A549 (cell line): ENCODE measurements around the gene RAD23B. TPM values are rescaled to one million over a fixed set of nuclear protein-coding genes. Genes with fewer than 3 reads are reported as not detected.

Experiments
- ATAC-seq, 2 experiments: fragments of 200-7000 bp in 1 of 2; fragments of >200 bp in 1 of 2; cut with Nextera tagmentation in 1 of 2; cut with Tn5 transposase in 1 of 2; 3 replicates each; pipeline versions ENCODE4 v1.8.0 to v1.9.1; 2018 to 2020; ENCODE audit warnings: mild to moderate bottlenecking in 1 of 2, moderate library complexity in 1 of 2
- CTCF ChIA-PET: fragments of 300-600 bp; sonication (Branson Sonifier 250); formaldehyde crosslinking; extraction: SDS; loops from one replicate; lab custom pipeline; 2021; ENCODE audit warnings: antibody characterized with exemption, inconsistent platforms; lab: Yijun Ruan, JAX
- POLR2A ChIA-PET: fragments of 350-600 bp; formaldehyde crosslinking; extraction: SDS; loops from one replicate; lab custom pipeline; 2021; ENCODE audit warnings: antibody characterized with exemption, inconsistent platforms; lab: Yijun Ruan, JAX
- DNase-seq, 2 experiments: peaks; one replicate each; pipeline versions ENCODE4 v3.0.0 to v3.0.0-alpha.2; 2011 to 2016; ENCODE audit warnings: low read depth in 1 of 2, low spot score in 1 of 2
- FAIRE-seq: peaks from 2 replicates; lab custom pipeline; 2011; peaks lifted over from hg19 to GRCh38; lab: Jason Lieb, UNC
- H3K27ac ChIP-seq, 2 experiments: fragments of >200 bp; sonication (Bioruptor Twin); formaldehyde crosslinking; 3 replicates each; pipeline ENCODE4 v1.5.1; 2016 to 2017
- H3K4me1 ChIP-seq: fragments of >200 bp; sonication (Bioruptor Twin); formaldehyde crosslinking; 3 replicates; pipeline ENCODE4 v1.6.1; 2016
- H3K4me2 ChIP-seq: fragments of >200 bp; sonication (Bioruptor Twin); formaldehyde crosslinking; 3 replicates; pipeline ENCODE4 v1.6.1; 2016
- H3K4me3 ChIP-seq: fragments of >200 bp; sonication (Bioruptor Twin); formaldehyde crosslinking; 3 replicates; pipeline ENCODE4 v1.5.1; 2016
- H3K9me3 ChIP-seq: fragments of >200 bp; sonication (Bioruptor Twin); formaldehyde crosslinking; 3 replicates; pipeline ENCODE4 v1.6.1; 2016
- CBX8 ChIP-seq: fragments of 200-600 bp; sonication (generic); IDR thresholded peaks from 2 replicates; pipeline ENCODE4 v1.6.1; 2016
- CEBPB ChIP-seq, 2 experiments: fragments of >200 bp in 1 of 2; sonication (Bioruptor Twin) in 1 of 2; formaldehyde crosslinking in 1 of 2; IDR thresholded peaks; 2 replicates each; pipeline ENCODE4 v1.6.1; 2012 to 2016
- CHD4 ChIP-seq: fragments of 200-600 bp; sonication (generic); IDR thresholded peaks from 2 replicates; pipeline ENCODE4 v1.6.1; 2016; ENCODE audit warnings: antibody characterized with exemption, mild to moderate bottlenecking, borderline replicate concordance
- E2F6 ChIP-seq: IDR thresholded peaks from 2 replicates; pipeline ENCODE4 v1.6.1; 2012; ENCODE audit warnings: low read depth, borderline replicate concordance
- ESRRA ChIP-seq: fragments of 150-350 bp; IDR thresholded peaks from 2 replicates; pipeline ENCODE4 v1.6.1; 2014; ENCODE audit warnings: mild to moderate bottlenecking, low read length, borderline replicate concordance
- FOSB ChIP-seq: fragments of 250-450 bp; sonication (Bioruptor Pico); IDR thresholded peaks from 2 replicates; pipeline ENCODE4 v1.5.0; 2020; ENCODE audit warnings: mild to moderate bottlenecking, moderate library complexity
- FOSL2 ChIP-seq, 2 experiments: fragments of 450-650 bp in 1 of 2; fragments of >200 bp in 1 of 2; sonication (Bioruptor Twin) in 1 of 2; formaldehyde crosslinking; IDR thresholded peaks; 2 replicates each; pipeline versions ENCODE4 v1.5.0 to v1.6.1; 2016 to 2020; ENCODE audit warnings: mild to moderate bottlenecking in 1 of 2, moderate library complexity in 1 of 2
- GATA3 ChIP-seq: IDR thresholded peaks from 2 replicates; pipeline ENCODE4 v1.6.1; 2012; ENCODE audit warnings: borderline replicate concordance
- HEYL ChIP-seq: fragments of 250-450 bp; sonication (Bioruptor Pico); IDR thresholded peaks from 2 replicates; pipeline ENCODE4 v1.8.0; 2021; ENCODE audit warnings: mild to moderate bottlenecking, moderate library complexity
- HMGXB4 ChIP-seq: fragments of 250-450 bp; sonication (Bioruptor Pico); IDR thresholded peaks from 2 replicates; pipeline ENCODE4 v1.5.0; 2021; ENCODE audit warnings: mild to moderate bottlenecking, moderate library complexity, borderline replicate concordance
- HOXB5 ChIP-seq: fragments of 250-450 bp; sonication (Bioruptor Pico); IDR thresholded peaks from 2 replicates; pipeline ENCODE4 v1.5.0; 2020; ENCODE audit warnings: mild to moderate bottlenecking, moderate library complexity
- JUN ChIP-seq, 2 experiments: fragments of >200 bp; sonication (Bioruptor Twin); formaldehyde crosslinking; IDR thresholded peaks; 2 replicates in 1 of 2; 3 replicates in 1 of 2; pipeline ENCODE4 v1.6.1; 2016 to 2017
- KDM5A ChIP-seq: fragments of 200-600 bp; sonication (generic); IDR thresholded peaks from 2 replicates; pipeline ENCODE4 v1.6.1; 2016; ENCODE audit warnings: antibody characterized with exemption, mild to moderate bottlenecking
- MAX ChIP-seq: IDR thresholded peaks from 2 replicates; pipeline ENCODE4 v1.6.1; 2012
- NR3C1 ChIP-seq: fragments of >200 bp; sonication (Bioruptor Twin); formaldehyde crosslinking; IDR thresholded peaks from 3 replicates; pipeline ENCODE4 v1.6.1; 2017
- PBX3 ChIP-seq: IDR thresholded peaks from 2 replicates; pipeline ENCODE4 v1.6.1; 2012
- POLR2A ChIP-seq: IDR thresholded peaks from 2 replicates; pipeline ENCODE4 v1.6.1; 2012; ENCODE audit warnings: mild to moderate bottlenecking, low read length
- RAD21 ChIP-seq, 2 experiments: fragments of >200 bp in 1 of 2; sonication (Bioruptor Twin) in 1 of 2; formaldehyde crosslinking in 1 of 2; IDR thresholded peaks in 1 of 2; conservative IDR thresholded peaks in 1 of 2; 2 replicates in 1 of 2; 3 replicates in 1 of 2; pipeline ENCODE4 v1.6.1; 2012 to 2018; ENCODE audit warnings: inconsistent platforms in 1 of 2
- REST ChIP-seq: fragments of 200-600 bp; sonication (generic); IDR thresholded peaks from 2 replicates; pipeline ENCODE4 v1.6.1; 2016; ENCODE audit warnings: antibody characterized with exemption, mild to moderate bottlenecking, moderate library complexity
- TFCP2L1 ChIP-seq: fragments of 250-450 bp; sonication (Bioruptor Pico); IDR thresholded peaks from 2 replicates; pipeline ENCODE4 v1.5.0; 2021; ENCODE audit warnings: mild to moderate bottlenecking
- WGBS: methylation state at CpG from one replicate; pipeline ENCODE4 v1.1.6; 2017; ENCODE audit errors: missing lambda C conversion rate; 5-methylcytosine and 5-hydroxymethylcytosine counted together
- polyA plus RNA-seq, 4 experiments: library from polyadenylated mRNA; depleted of rRNA in 3 of 4; stranded (reverse); fragments of >200 nt; fragmentation: RNase III in 1 of 4; extraction: RNeasy Plus Mini Kit Qiagen cat#74134 plus additional on column Dnase treatment in 1 of 4; gene quantifications; 2 replicates in 3 of 4; 3 replicates in 1 of 4; pipeline ENCODE4 v1.2.3, GENCODE V29; 2011 to 2017

The RAD23B gene
- polyA plus RNA-seq, 2 of the 4 experiments (the other 2 are of a cell fraction) = 136 to 195 TPM

- ATAC-seq (peak; percentile 47 to 88; a peak in 4 of 6 replicates), FAIRE-seq (no peak), DNase-seq (peak; percentile 27 to 57)
- Histone ChIP-seq H3K4me3 (no peak overlapping the region), H3K4me1 (peaks cover 24% of the 10 kb centered on the region), H3K9me3 (no peaks in the 10 kb centered on the region), H3K4me2 (peak overlapping the region; percentile 57), H3K27ac (peak overlapping the region; percentile 71 to 87)
- 9% methylated on average over 2 of the region's 2 CpGs for WGBS
- no peak for TF ChIP-seq FOSB (CRISPR knock-in tag)
- peak; percentile 64 for TF ChIP-seq GATA3
- no peak for TF ChIP-seq KDM5A
- no peak for TF ChIP-seq E2F6
- TF ChIP-seq HEYL (CRISPR knock-in tag) = no peak
- TF ChIP-seq PBX3 = no peak
- no peak for TF ChIP-seq REST
- no peak for TF ChIP-seq TFCP2L1 (CRISPR knock-in tag)
- peak; percentile 52; the same call in 1 of the 2 replicates for TF ChIP-seq MAX
- TF ChIP-seq HOXB5 (CRISPR knock-in tag) = no peak
- no peak for TF ChIP-seq POLR2A
- TF ChIP-seq HMGXB4 = no peak
- TF ChIP-seq CBX8 = no peak
- TF ChIP-seq ESRRA = no peak
- no peak for TF ChIP-seq CHD4
- peak; percentile 10 to 75; a peak in 2 of 4 replicates for TF ChIP-seq CEBPB (IDR thresholded peaks at IDR 0.05)
- no peak for TF ChIP-seq FOSL2 (IDR thresholded peaks at IDR 0.05)
- TF ChIP-seq FOSL2 (CRISPR knock-in tag; IDR thresholded peaks at IDR 0.05) = peak; percentile 52; the same call in 1 of the 2 replicates
- no peak for TF ChIP-seq NR3C1
- TF ChIP-seq RAD21 (conservative IDR thresholded peaks at IDR 0.05 in 1 of 2, IDR thresholded peaks at IDR 0.05 in 1 of 2) = peak in 1 of 2 experiments; percentile 6; a peak in 1 of 5 replicates
- TF ChIP-seq JUN (IDR thresholded peaks at IDR 0.05) = peak in 1 of 2 experiments; percentile 29; a peak in 1 of 5 replicates
- CTCF ChIA-PET = interaction anchor here (0.7 to 1.3 kb wide), 3 partner anchors 9 to 85 kb away, joined by 3 to 4 read pairs (median 3); no protein-coding TSS in a partner anchor
- POLR2A ChIA-PET = no interaction called here
These were observed 33.9 kb upstream of the RAD23B start for GRCh38 chr9:107249131-107249533.
